Stimulated activated naive B cell treated with anti-CD40 and anti-IgM and Interleukin-4, amounts not matched to agents 10 μg/mL and 1 μg/mL and 100 μg/mL, for 72 hours (primary cell): Measurements from ENCODE around the gene TMEM143.
"Not testable (repeated sequence)": the region's sequence is repeated elsewhere in the genome, so short reads cannot be mapped to it uniquely, and the experiment has no call there.

ENCODE experiments used
- ATAC-seq, 2 donors: fragments of 150-1000 bp; cut with Tn5 transposase; replicated peaks; 2 replicates each; pipeline ENCODE4 v1.10.0; 2021; ENCODE audit warnings: moderate library complexity in 1 of 2
- DNase-seq: peaks from one replicate; pipeline ENCODE4 v3.0.0; 2021
- H3K27ac Mint-ChIP-seq: one replicate; pipeline ENCODE4 v1.8.0; 2022; ENCODE audit warnings: mild to moderate bottlenecking, mixed read lengths
- H3K27me3 Mint-ChIP-seq, 2 donors: one replicate each; pipeline ENCODE4 v1.8.0; 2022; ENCODE audit warnings: mixed read lengths in 2 of 2
- H3K36me3 Mint-ChIP-seq, 2 donors: one replicate each; pipeline ENCODE4 v1.8.0; 2022; ENCODE audit warnings: mixed read lengths in 2 of 2, mild to moderate bottlenecking in 1 of 2
- H3K4me1 Mint-ChIP-seq, 2 donors: one replicate each; pipeline ENCODE4 v1.8.0; 2022; ENCODE audit warnings: mixed read lengths in 2 of 2, mild to moderate bottlenecking in 1 of 2
- H3K4me3 Mint-ChIP-seq, 2 donors: one replicate each; pipeline ENCODE4 v1.8.0; 2022; ENCODE audit warnings: mild to moderate bottlenecking in 2 of 2, mixed read lengths in 2 of 2, moderate library complexity in 1 of 2
- H3K9me3 Mint-ChIP-seq, 2 donors: one replicate each; pipeline ENCODE4 v1.8.0; 2022; ENCODE audit warnings: mixed read lengths in 2 of 2, mild to moderate bottlenecking in 1 of 2

Gene TMEM143

GRCh38 chr19:48292798-48293197, 70.9 kb downstream of the TMEM143 start:
- H3K27me3 Mint-ChIP-seq: peaks cover 10 to 14% of the 10 kb centered on the region in 2 donors
- ATAC-seq: no peak
- peaks cover 7 to 10% of the 10 kb centered on the region in 2 donors for H3K4me1 Mint-ChIP-seq
- no peaks in the 10 kb centered on the region for H3K36me3 Mint-ChIP-seq
- no peak overlapping the region for H3K27ac Mint-ChIP-seq
- H3K4me3 Mint-ChIP-seq: no peak overlapping the region
- no peaks in the 10 kb centered on the region for H3K9me3 Mint-ChIP-seq
- DNase-seq: no peak

- not testable (repeated sequence) for H3K4me1 Mint-ChIP-seq, DNase-seq, H3K27ac Mint-ChIP-seq, H3K9me3 Mint-ChIP-seq, ATAC-seq, H3K36me3 Mint-ChIP-seq
- peaks cover 7 to 11% of the 10 kb centered on the region in 2 donors for H3K27me3 Mint-ChIP-seq
- H3K4me3 Mint-ChIP-seq: peak overlapping the region; percentile 80 to 84
Measured at GRCh38 chr19:48291489-48291815, 72.3 kb downstream of the TMEM143 start.

- Mint-ChIP-seq H3K36me3 (peaks cover 8 to 10% of the 10 kb centered on the region in 2 donors), H3K4me1 (peaks cover 7 to 10% of the 10 kb centered on the region in 2 donors), H3K9me3 (peaks cover 0 to 4% of the 10 kb centered on the region in 2 donors), H3K27me3 (peaks cover 5 to 11% of the 10 kb centered on the region in 2 donors), H3K4me3 (peak overlapping the region; percentile 80 to 84), H3K27ac (peak overlapping the region; percentile 73)
- ATAC-seq (peak; percentile 77 to 84), DNase-seq (peak; percentile 20)
Measured at GRCh38 chr19:48290771-48291488, 72.8 kb downstream of the TMEM143 start.

GRCh38 chr19:48290401-48290770, 73.4 kb downstream of the TMEM143 start:
- ATAC-seq (no peak), DNase-seq (no peak)
- peaks cover 12 to 13% of the 10 kb centered on the region in 2 donors for H3K36me3 Mint-ChIP-seq
- peaks cover under 1 to 6% of the 10 kb centered on the region in 2 donors for H3K27me3 Mint-ChIP-seq
- peaks cover 7 to 10% of the 10 kb centered on the region in 2 donors for H3K4me1 Mint-ChIP-seq
- H3K27ac Mint-ChIP-seq: no peak overlapping the region
- H3K4me3 Mint-ChIP-seq: peak overlapping the region in 1 of 2 donors; percentile 32
- H3K9me3 Mint-ChIP-seq: peaks cover 0 to 4% of the 10 kb centered on the region in 2 donors

GRCh38 chr19:48287748-48288147, 76.0 kb downstream of the TMEM143 start:
- H3K27me3 Mint-ChIP-seq: peaks cover 0 to 2% of the 10 kb centered on the region in 2 donors
- peaks cover 0 to 4% of the 10 kb centered on the region in 2 donors for H3K9me3 Mint-ChIP-seq
- DNase-seq: no peak
- H3K27ac Mint-ChIP-seq: no peak overlapping the region
- no peak overlapping the region for H3K4me3 Mint-ChIP-seq
- no peak for ATAC-seq
- peaks cover 23 to 27% of the 10 kb centered on the region in 2 donors for H3K36me3 Mint-ChIP-seq
- H3K4me1 Mint-ChIP-seq: peaks cover 7 to 10% of the 10 kb centered on the region in 2 donors

GRCh38 chr19:48284896-48285295, 78.8 kb downstream of the TMEM143 start:
- ATAC-seq: no peak
- DNase-seq: no peak
- Mint-ChIP-seq H3K27me3 (no peaks in the 10 kb centered on the region), H3K4me3 (no peak overlapping the region), H3K36me3 (peaks cover 24 to 27% of the 10 kb centered on the region in 2 donors), H3K4me1 (no peaks in the 10 kb centered on the region), H3K9me3 (peaks cover 0 to 4% of the 10 kb centered on the region in 2 donors), H3K27ac (no peak overlapping the region)

- DNase-seq: no peak
Measured at GRCh38 chr19:48283908-48284307, 79.8 kb downstream of the TMEM143 start.

More at GRCh38 chr19:48283908-48284307, 79.8 kb downstream of the TMEM143 start:
- Mint-ChIP-seq H3K27ac (no peak overlapping the region), H3K27me3 (no peaks in the 10 kb centered on the region), H3K4me3 (no peak overlapping the region), H3K9me3 (peaks cover 0 to 4% of the 10 kb centered on the region in 2 donors), H3K4me1 (peaks cover 0 to 4% of the 10 kb centered on the region in 2 donors), H3K36me3 (peaks cover 24 to 27% of the 10 kb centered on the region in 2 donors)
- no peak for ATAC-seq
